HFF-Myc (cell line): ENCODE data around the gene GGT7.
"Not testable (repeated sequence)": the region's sequence is repeated elsewhere in the genome, so short reads cannot be mapped to it uniquely, and the experiment has no call there.

Source experiments
- DNase-seq: peaks from one replicate; pipeline ENCODE4 v3.0.0-alpha.2; 2011; ENCODE audit warnings: low read depth; ENCODE audit errors: extremely low read depth
- H3K4me3 ChIP-seq: replicated peaks from 2 replicates; pipeline ENCODE4 v1.5.1; 2011; ENCODE audit warnings: low read depth, mild to moderate bottlenecking, control low read depth, low read length
- TF ChIP-seq, protein P1 (sequence below): IDR thresholded peaks from 2 replicates; pipeline ENCODE4 v1.5.1; 2012; ENCODE audit warnings: mild to moderate bottlenecking, low read depth, low read length, control low read depth; ENCODE audit errors: missing control alignments

The GGT7 gene

DNA sequence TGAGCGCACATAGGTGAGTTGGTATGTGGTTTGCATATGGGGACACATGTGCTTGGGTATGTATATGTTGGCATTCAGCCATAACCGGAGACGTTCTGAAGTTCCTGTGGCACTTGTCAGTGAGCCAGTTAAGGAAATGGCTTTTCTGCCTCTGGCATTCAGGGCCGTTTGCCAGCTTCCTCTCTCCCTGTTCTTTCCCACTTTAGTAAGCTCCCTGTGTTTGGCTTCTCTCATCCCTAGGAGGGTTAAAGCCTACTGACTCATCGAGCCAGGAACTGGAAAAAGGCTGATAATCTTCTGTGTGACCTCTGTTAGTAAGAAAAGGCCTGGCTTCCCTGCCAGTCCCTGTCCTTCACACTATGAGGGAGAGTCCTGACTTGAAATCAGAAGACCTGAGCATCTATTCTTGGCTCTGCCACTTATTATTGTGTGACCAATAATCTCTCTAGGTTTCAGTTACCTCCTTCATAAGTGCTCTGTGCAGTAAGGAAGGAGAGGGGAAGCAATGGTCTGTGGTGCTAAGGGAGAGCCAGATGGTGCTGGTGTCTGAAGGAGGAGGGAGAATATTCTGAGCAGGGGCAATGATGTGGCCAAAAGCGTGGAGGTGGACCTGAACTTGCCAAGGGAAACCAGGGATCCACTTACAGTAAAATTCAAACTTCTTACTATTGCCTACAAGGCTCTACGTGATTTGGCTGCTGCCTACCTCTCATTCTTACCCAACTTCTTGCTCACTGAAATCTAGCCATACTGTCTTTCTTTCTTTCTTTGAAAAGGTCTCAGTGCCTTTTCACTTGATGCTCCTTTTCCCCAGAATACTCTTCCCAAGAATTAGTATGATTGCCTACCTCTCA, 35.2 kb upstream of the GGT7 start:
- TF ChIP-seq, protein P1, sequence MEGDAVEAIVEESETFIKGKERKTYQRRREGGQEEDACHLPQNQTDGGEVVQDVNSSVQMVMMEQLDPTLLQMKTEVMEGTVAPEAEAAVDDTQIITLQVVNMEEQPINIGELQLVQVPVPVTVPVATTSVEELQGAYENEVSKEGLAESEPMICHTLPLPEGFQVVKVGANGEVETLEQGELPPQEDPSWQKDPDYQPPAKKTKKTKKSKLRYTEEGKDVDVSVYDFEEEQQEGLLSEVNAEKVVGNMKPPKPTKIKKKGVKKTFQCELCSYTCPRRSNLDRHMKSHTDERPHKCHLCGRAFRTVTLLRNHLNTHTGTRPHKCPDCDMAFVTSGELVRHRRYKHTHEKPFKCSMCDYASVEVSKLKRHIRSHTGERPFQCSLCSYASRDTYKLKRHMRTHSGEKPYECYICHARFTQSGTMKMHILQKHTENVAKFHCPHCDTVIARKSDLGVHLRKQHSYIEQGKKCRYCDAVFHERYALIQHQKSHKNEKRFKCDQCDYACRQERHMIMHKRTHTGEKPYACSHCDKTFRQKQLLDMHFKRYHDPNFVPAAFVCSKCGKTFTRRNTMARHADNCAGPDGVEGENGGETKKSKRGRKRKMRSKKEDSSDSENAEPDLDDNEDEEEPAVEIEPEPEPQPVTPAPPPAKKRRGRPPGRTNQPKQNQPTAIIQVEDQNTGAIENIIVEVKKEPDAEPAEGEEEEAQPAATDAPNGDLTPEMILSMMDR = no peak
- H3K4me3 ChIP-seq = no peak overlapping the region
- peak; percentile 94 for DNase-seq

DNA sequence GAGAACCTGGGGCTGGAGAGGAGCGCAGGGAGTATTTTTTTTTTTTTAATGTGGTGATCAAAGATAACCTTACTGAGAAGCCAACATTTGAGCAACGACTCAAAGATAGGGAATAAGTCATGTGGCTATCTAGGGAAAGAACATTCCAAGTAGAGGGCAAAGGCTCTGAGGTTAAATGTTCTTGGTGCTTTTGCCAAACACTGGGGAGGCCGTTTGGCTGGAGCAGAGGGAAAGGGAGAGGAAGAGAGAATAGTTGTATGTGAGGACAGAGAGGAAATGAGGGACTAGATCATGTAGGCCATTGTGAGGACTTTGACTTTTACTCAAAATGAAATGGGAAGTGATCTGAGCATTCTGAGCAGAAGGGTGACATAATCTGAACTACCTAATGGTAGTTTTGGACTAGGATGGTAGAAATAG, 31.6 kb upstream of the GGT7 start:
- no peak overlapping the region for H3K4me3 ChIP-seq
- TF ChIP-seq, protein P1 = no peak
- DNase-seq = no peak

GRCh38 chr20:34898731-34899130, 26.1 kb upstream of the GGT7 start:
- H3K4me3 ChIP-seq, DNase-seq: not testable (repeated sequence)

- H3K4me3 ChIP-seq, DNase-seq: not testable (repeated sequence)
Measured at GRCh38 chr20:34898129-34898528, 25.5 kb upstream of the GGT7 start.

DNA sequence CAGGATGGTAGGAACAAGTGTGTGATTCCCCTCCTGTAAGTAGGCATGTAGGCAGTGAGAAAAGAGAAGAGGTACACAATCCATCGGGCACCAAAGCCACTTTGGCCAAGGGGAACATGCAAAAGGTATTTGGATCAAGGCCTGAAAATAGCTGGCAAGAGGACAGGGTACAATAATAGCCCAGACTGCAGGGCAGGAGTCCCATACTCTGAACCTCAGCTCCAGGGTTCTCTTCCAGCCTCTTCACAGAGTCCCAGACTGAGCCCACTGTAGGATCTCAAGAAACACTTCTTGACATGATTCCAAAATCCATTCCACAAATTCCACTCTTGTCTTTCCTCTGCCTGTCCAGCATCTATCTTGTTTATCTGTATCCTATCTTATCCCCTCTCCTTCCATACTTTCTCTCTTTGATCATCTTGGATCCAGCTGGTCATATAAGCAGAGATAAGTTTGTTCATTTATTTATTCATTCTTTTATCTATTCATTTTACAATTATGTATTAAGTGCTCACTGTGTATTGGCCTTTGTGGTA, 23.5 kb upstream of the GGT7 start:
- no peak for DNase-seq
- no peak overlapping the region for H3K4me3 ChIP-seq
- TF ChIP-seq, protein P1 = no peak

- no peak overlapping the region for H3K4me3 ChIP-seq
- DNase-seq = no peak
- TF ChIP-seq, protein P1 = no peak
Measured at GRCh38 chr20:34895465-34895864, 22.8 kb upstream of the GGT7 start.

DNA sequence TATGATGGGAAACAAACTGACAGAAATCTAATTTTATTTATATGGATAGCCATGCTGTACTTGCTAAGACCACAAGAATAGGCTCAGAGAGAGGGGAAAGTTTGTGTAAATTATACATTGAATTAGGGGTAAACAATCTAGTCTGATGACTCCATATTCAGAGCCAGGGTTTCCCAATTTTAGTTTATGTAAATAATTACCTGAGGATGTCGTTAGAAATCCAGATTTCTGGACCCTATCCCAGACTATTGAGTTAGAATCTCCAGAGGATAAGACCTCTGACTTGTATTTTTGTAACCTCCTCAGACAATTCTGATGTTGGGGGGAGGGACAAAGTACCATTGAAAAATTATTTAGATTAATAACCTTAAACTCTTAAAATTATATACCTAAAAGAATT, 22.1 kb upstream of the GGT7 start:
- no peak for DNase-seq
- TF ChIP-seq, protein P1 = no peak
- no peak overlapping the region for H3K4me3 ChIP-seq

- TF ChIP-seq, protein P1 = no peak
- H3K4me3 ChIP-seq = no peak overlapping the region
- no peak for DNase-seq
Measured at GRCh38 chr20:34892671-34893070, 20.0 kb upstream of the GGT7 start.
